WERI-Rb-1 (cell line): Measurements from ENCODE around the gene HBZ.
"Not testable (repeated sequence)": the region's sequence is repeated elsewhere in the genome, so short reads cannot be mapped to it uniquely, and the experiment has no call there.

Experiments used
- DNase-seq: peaks from one replicate; pipeline ENCODE4 v3.0.0-alpha.2; 2020
- H3K27ac ChIP-seq: fragments of 250-450 bp; sonication (Bioruptor Pico); 2 replicates; pipeline ENCODE4 v1.5.1; 2020; ENCODE audit warnings: mild to moderate bottlenecking, moderate library complexity
- H3K27me3 ChIP-seq: fragments of 250-450 bp; sonication (Bioruptor Pico); 2 replicates; pipeline ENCODE4 v1.5.1; 2021; ENCODE audit warnings: mild to moderate bottlenecking, low read depth, moderate library complexity; ENCODE audit not compliant: insufficient read depth, severe bottlenecking
- H3K36me3 ChIP-seq: fragments of 250-450 bp; sonication (Bioruptor Pico); 2 replicates; pipeline ENCODE4 v1.5.1; 2020; ENCODE audit warnings: mild to moderate bottlenecking, moderate library complexity
- H3K4me3 ChIP-seq: 2 replicates; pipeline ENCODE4 v1.5.1; 2011; ENCODE audit warnings: low read depth, mild to moderate bottlenecking, control low read depth, low read length
- H3K9me3 ChIP-seq: fragments of 250-450 bp; sonication (Bioruptor Pico); 2 replicates; pipeline ENCODE4 v1.5.1; 2021; ENCODE audit warnings: mild to moderate bottlenecking, moderate library complexity; ENCODE audit not compliant: severe bottlenecking
- TF ChIP-seq, protein P1 (sequence below): IDR thresholded peaks from 2 replicates; pipeline ENCODE4 v1.5.1; 2011; ENCODE audit warnings: low read depth, mild to moderate bottlenecking, control low read depth, inconsistent platforms, low read length

HBZ gene

DNA sequence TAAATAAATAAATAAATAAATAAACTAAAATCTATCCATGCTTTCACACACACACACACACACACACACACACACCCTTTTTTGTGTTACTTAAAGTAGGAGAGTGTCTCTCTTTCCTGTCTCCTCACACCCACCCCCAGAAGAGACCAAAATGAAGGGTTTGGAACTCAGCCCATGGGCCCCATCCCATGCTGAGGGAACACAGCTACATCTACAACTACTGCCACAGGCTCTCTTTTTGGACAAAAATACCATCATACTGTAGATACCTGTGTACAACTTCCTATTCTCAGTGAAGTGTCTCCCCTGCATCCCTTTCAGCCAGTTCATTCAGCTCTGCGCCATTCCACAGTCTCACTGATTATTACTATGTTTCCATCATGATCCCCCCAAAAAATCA is 18.3 kb downstream of the HBZ start:
- peaks cover 35% of the 10 kb centered on the region for H3K27me3 ChIP-seq
- no peak overlapping the region for H3K27ac ChIP-seq
- H3K9me3 ChIP-seq: no peaks in the 10 kb centered on the region
- H3K4me3 ChIP-seq: no peak overlapping the region
- DNase-seq: no peak
- TF ChIP-seq, protein P1, sequence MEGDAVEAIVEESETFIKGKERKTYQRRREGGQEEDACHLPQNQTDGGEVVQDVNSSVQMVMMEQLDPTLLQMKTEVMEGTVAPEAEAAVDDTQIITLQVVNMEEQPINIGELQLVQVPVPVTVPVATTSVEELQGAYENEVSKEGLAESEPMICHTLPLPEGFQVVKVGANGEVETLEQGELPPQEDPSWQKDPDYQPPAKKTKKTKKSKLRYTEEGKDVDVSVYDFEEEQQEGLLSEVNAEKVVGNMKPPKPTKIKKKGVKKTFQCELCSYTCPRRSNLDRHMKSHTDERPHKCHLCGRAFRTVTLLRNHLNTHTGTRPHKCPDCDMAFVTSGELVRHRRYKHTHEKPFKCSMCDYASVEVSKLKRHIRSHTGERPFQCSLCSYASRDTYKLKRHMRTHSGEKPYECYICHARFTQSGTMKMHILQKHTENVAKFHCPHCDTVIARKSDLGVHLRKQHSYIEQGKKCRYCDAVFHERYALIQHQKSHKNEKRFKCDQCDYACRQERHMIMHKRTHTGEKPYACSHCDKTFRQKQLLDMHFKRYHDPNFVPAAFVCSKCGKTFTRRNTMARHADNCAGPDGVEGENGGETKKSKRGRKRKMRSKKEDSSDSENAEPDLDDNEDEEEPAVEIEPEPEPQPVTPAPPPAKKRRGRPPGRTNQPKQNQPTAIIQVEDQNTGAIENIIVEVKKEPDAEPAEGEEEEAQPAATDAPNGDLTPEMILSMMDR: no peak
- no peaks in the 10 kb centered on the region for H3K36me3 ChIP-seq

GRCh38 chr16:172374-172941 is 20.0 kb downstream of the HBZ start, which contains the start of gene HBA2:
HBA2 (plus strand) TSS chr16:172876; CDS start chr16:172913, 37 bp downstream.
- peaks cover 24% of the 10 kb centered on the region for H3K27me3 ChIP-seq

DNA sequence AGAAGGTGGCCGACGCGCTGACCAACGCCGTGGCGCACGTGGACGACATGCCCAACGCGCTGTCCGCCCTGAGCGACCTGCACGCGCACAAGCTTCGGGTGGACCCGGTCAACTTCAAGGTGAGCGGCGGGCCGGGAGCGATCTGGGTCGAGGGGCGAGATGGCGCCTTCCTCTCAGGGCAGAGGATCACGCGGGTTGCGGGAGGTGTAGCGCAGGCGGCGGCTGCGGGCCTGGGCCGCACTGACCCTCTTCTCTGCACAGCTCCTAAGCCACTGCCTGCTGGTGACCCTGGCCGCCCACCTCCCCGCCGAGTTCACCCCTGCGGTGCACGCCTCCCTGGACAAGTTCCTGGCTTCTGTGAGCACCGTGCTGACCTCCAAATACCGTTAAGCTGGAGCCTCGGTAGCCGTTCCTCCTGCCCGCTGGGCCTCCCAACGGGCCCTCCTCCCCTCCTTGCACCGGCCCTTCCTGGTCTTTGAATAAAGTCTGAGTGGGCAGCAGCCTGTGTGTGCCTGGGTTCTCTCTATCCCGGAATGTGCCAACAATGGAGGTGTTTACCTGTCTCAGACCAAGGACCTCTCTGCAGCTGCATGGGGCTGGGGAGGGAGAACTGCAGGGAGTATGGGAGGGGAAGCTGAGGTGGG is 20.9 kb downstream of the HBZ start:
- not testable (repeated sequence) for H3K9me3 ChIP-seq, H3K36me3 ChIP-seq, H3K4me3 ChIP-seq, DNase-seq, H3K27ac ChIP-seq
- H3K27me3 ChIP-seq: peaks cover 28% of the 10 kb centered on the region

More at GRCh38 chr16:172374-172941, 20.0 kb downstream of the HBZ start, which contains the start of gene HBA2:
- not testable (repeated sequence) for H3K4me3 ChIP-seq, H3K27ac ChIP-seq, DNase-seq, H3K9me3 ChIP-seq, H3K36me3 ChIP-seq

- H3K27ac ChIP-seq, H3K9me3 ChIP-seq, H3K4me3 ChIP-seq, DNase-seq, H3K36me3 ChIP-seq: not testable (repeated sequence)
- H3K27me3 ChIP-seq: peaks cover 24% of the 10 kb centered on the region
Measured at GRCh38 chr16:173928-174769, 21.7 kb downstream of the HBZ start.

DNA sequence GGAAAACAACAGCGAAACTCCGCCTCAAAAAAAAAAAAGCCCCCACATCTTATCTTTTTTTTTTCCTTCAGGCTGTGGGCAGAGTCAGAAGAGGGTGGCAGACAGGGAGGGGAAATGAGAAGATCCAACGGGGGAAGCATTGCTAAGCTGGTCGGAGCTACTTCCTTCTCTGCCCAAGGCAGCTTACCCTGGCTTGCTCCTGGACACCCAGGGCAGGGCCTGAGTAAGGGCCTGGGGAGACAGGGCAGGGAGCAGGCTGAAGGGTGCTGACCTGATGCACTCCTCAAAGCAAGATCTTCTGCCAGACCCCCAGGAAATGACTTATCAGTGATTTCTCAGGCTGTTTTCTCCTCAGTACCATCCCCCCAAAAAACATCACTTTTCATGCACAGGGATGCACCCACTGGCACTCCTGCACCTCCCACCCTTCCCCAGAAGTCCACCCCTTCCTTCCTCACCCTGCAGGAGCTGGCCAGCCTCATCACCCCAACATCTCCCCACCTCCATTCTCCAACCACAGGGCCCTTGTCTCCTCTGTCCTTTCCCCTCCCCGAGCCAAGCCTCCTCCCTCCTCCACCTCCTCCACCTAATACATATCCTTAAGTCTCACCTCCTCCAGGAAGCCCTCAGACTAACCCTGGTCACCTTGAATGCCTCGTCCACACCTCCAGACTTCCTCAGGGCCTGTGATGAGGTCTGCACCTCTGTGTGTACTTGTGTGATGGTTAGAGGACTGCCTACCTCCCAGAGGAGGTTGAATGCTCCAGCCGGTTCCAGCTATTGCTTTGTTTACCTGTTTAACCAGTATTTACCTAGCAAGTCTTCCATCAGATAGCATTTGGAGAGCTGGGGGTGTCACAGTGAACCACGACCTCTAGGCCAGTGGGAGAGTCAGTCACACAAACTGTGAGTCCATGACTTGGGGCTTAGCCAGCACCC is 22.8 kb downstream of the HBZ start:
- Histone ChIP-seq H3K9me3 (no peaks in the 10 kb centered on the region), H3K27ac (no peak overlapping the region), H3K36me3 (no peaks in the 10 kb centered on the region), H3K4me3 (no peak overlapping the region), H3K27me3 (peaks cover 24% of the 10 kb centered on the region)
- TF ChIP-seq, protein P1: no peak
- DNase-seq: no peak

GRCh38 chr16:176006-176405 is 23.6 kb downstream of the HBZ start:
- Histone ChIP-seq H3K4me3 (peak overlapping the region; percentile 33), H3K27me3 (peaks cover 24% of the 10 kb centered on the region)
- H3K9me3 ChIP-seq, H3K36me3 ChIP-seq, H3K27ac ChIP-seq, DNase-seq: not testable (repeated sequence)

- peak within 1 kb of the TSS; percentile 33 for H3K4me3 ChIP-seq
- not testable (repeated sequence) for H3K36me3 ChIP-seq, H3K27ac ChIP-seq, DNase-seq, H3K9me3 ChIP-seq
- H3K27me3 ChIP-seq: peaks cover 19% of the 10 kb centered on the region
Measured at GRCh38 chr16:176477-177382, 24.3 kb downstream of the HBZ start, which contains the start of gene HBA1. HBA1 (plus strand) TSS chr16:176680; CDS start chr16:176717, 37 bp downstream.
